Liver (tissue), 9 donors: Measurements from ENCODE around the gene AMPD3. TPM values are rescaled to one million over a fixed set of nuclear protein-coding genes. Genes with fewer than 3 reads are reported as not detected.

Experiments used
- DNase-seq: peaks from one replicate; pipeline ENCODE4 v3.0.0-alpha.2; 2017; ENCODE audit warnings: low spot score
- H3K27ac ChIP-seq, 2 donors: one replicate each; pipeline ENCODE4 v1.7.0; 2013; ENCODE audit warnings: inconsistent platforms in 2 of 2, low read length in 2 of 2, control low read depth in 1 of 2, low read depth in 1 of 2, mild to moderate bottlenecking in 1 of 2
- H3K27me3 ChIP-seq, 4 donors: one replicate each; pipeline versions ENCODE4 v1.6.1 to v1.7.0; 2013; ENCODE audit warnings: low read length in 3 of 4, inconsistent platforms in 1 of 4, mild to moderate bottlenecking in 1 of 4, moderate library complexity in 1 of 4; ENCODE audit not compliant: control insufficient read depth in 4 of 4, insufficient read depth in 4 of 4
- H3K36me3 ChIP-seq, 4 donors: one replicate each; pipeline versions ENCODE4 v1.6.1 to v1.7.0; 2013; ENCODE audit warnings: low read length in 3 of 4, mild to moderate bottlenecking in 3 of 4, low read depth in 1 of 4, moderate library complexity in 1 of 4; ENCODE audit not compliant: control insufficient read depth in 4 of 4, insufficient read depth in 3 of 4
- H3K4me1 ChIP-seq, 4 donors: one replicate each; pipeline versions ENCODE4 v1.6.1 to v1.7.0; 2013; ENCODE audit warnings: low read length in 3 of 4, mild to moderate bottlenecking in 3 of 4, moderate library complexity in 1 of 4; ENCODE audit not compliant: control insufficient read depth in 4 of 4, insufficient read depth in 4 of 4
- H3K4me3 ChIP-seq, 3 donors: one replicate each; pipeline versions ENCODE4 v1.6.1 to v1.7.0; 2013; ENCODE audit warnings: low read length in 3 of 3, control low read depth in 1 of 3, low read depth in 1 of 3, mild to moderate bottlenecking in 1 of 3
- H3K9ac ChIP-seq, 2 donors: one replicate each; pipeline ENCODE4 v1.7.0; 2013; ENCODE audit warnings: low read length in 2 of 2, mild to moderate bottlenecking in 2 of 2, moderate library complexity in 2 of 2, control low read depth in 1 of 2, low read depth in 1 of 2
- H3K9me3 ChIP-seq, 4 donors: one replicate each; pipeline versions ENCODE4 v1.6.1 to v1.7.0; 2013; ENCODE audit warnings: low read length in 3 of 4; ENCODE audit not compliant: control insufficient read depth in 4 of 4
- FOXA1 ChIP-seq: IDR thresholded peaks from 2 replicates; pipeline ENCODE4 v1.6.1; 2016; ENCODE audit warnings: antibody characterized with exemption
- GABPA ChIP-seq, 2 donors: IDR thresholded peaks in 1 of 2; conservative IDR thresholded peaks in 1 of 2; 2 replicates each; pipeline ENCODE4 v1.6.1; 2016; ENCODE audit warnings: antibody characterized with exemption in 2 of 2, mild to moderate bottlenecking in 1 of 2, moderate library complexity in 1 of 2
- HNF4G ChIP-seq: IDR thresholded peaks from 2 replicates; pipeline ENCODE4 v1.6.1; 2016; ENCODE audit warnings: antibody characterized with exemption
- NR2F2 ChIP-seq: IDR thresholded peaks from 2 replicates; pipeline ENCODE4 v1.6.1; 2016; ENCODE audit warnings: antibody characterized with exemption
- TAF1 ChIP-seq: conservative IDR thresholded peaks from 2 replicates; pipeline ENCODE4 v1.6.1; 2016; ENCODE audit warnings: antibody characterized with exemption, mild to moderate bottlenecking
- WGBS: extraction: QIAGEN DNeasy Blood & Tissue Kit; methylation state at CpG from one replicate; pipeline ENCODE4 v1.1.7; 2013; 5-methylcytosine and 5-hydroxymethylcytosine counted together
- polyA plus RNA-seq, 2 donors: library from polyadenylated mRNA; stranded (reverse) in 1 of 2; unstranded in 1 of 2; fragments of 200-250 nt in 1 of 2; fragments of >200 nt in 1 of 2; fragmentation: Nextera tagmentation in 1 of 2; extraction: Ambion mirVana in 1 of 2; gene quantifications; one replicate each; pipeline versions ENCODE4 v1.2.1 to v1.2.3, GENCODE V29; 2013 to 2015
- total RNA-seq, 2 donors: library from RNA; depleted of rRNA; stranded (reverse); fragments of >200 nt; gene quantifications; one replicate each; pipeline ENCODE4 v1.2.3, GENCODE V29; 2014
- TF ChIP-seq, protein P1 (sequence below): IDR thresholded peaks from 2 replicates; pipeline ENCODE4 v1.6.1; 2016; ENCODE audit warnings: antibody characterized with exemption
- TF ChIP-seq, protein P2 (sequence below): fragments of 150-350 bp; IDR thresholded peaks from 2 replicates; pipeline ENCODE4 v1.5.1; 2017; ENCODE audit warnings: improper control_type of control experiment, low read depth, low read length; ENCODE audit not compliant: missing input control
- TF ChIP-seq, protein P3 (sequence below): IDR thresholded peaks from 2 replicates; pipeline ENCODE4 v1.6.1; 2016; ENCODE audit warnings: antibody characterized with exemption
- TF ChIP-seq, protein P4 (sequence below): IDR thresholded peaks from 2 replicates; pipeline ENCODE4 v1.6.1; 2016; ENCODE audit warnings: antibody characterized with exemption, mild to moderate bottlenecking
- donor health status: healthy.
- donor health status: healthy.
- donor health status: healthy.
- donor health status: healthy.
- donor health status: healthy.

AMPD3 gene
- total and polyA plus RNA-seq, 4 donors: 0.40 to 7.4 (median 1.1) TPM

DNA sequence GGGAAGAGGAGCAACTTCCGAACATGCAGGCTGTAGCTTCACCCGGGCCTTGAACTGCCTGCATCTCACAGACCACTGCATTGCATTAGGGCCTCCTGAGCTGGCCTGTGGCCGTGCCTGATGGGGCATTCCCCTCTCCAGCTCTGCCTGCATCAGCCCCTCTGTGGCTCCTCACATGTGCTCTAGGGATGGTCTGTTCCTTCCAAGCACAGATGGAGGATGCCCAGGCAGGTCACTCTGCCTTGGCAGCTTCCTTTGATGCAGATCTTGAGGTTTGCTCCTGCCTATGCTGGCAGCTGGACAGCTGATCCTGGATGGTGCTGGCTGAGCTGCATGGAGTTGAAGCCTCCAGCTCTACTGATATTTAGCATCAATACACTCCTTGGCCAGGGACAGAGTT is 28.5 kb downstream of the AMPD3 start:
- H3K27ac ChIP-seq: no peak overlapping the region
- WGBS: 80% methylated on average over 3 of the region's 3 CpGs
- no peak overlapping the region for H3K9ac ChIP-seq
- no peak overlapping the region for H3K4me3 ChIP-seq
- peaks cover 0 to 7% (median under 1%) of the 10 kb centered on the region in 4 donors for H3K36me3 ChIP-seq
- no peaks in the 10 kb centered on the region for H3K27me3 ChIP-seq
- no peaks in the 10 kb centered on the region for H3K4me1 ChIP-seq
- DNase-seq: no peak
- H3K9me3 ChIP-seq: no peaks in the 10 kb centered on the region
- TF ChIP-seq HNF4G (no peak), NR2F2 (no peak), FOXA1 (no peak), TAF1 (no peak)
- TF ChIP-seq, protein P1, sequence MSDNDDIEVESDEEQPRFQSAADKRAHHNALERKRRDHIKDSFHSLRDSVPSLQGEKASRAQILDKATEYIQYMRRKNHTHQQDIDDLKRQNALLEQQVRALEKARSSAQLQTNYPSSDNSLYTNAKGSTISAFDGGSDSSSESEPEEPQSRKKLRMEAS: no peak
- TF ChIP-seq, protein P2, sequence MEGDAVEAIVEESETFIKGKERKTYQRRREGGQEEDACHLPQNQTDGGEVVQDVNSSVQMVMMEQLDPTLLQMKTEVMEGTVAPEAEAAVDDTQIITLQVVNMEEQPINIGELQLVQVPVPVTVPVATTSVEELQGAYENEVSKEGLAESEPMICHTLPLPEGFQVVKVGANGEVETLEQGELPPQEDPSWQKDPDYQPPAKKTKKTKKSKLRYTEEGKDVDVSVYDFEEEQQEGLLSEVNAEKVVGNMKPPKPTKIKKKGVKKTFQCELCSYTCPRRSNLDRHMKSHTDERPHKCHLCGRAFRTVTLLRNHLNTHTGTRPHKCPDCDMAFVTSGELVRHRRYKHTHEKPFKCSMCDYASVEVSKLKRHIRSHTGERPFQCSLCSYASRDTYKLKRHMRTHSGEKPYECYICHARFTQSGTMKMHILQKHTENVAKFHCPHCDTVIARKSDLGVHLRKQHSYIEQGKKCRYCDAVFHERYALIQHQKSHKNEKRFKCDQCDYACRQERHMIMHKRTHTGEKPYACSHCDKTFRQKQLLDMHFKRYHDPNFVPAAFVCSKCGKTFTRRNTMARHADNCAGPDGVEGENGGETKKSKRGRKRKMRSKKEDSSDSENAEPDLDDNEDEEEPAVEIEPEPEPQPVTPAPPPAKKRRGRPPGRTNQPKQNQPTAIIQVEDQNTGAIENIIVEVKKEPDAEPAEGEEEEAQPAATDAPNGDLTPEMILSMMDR: no peak

DNA sequence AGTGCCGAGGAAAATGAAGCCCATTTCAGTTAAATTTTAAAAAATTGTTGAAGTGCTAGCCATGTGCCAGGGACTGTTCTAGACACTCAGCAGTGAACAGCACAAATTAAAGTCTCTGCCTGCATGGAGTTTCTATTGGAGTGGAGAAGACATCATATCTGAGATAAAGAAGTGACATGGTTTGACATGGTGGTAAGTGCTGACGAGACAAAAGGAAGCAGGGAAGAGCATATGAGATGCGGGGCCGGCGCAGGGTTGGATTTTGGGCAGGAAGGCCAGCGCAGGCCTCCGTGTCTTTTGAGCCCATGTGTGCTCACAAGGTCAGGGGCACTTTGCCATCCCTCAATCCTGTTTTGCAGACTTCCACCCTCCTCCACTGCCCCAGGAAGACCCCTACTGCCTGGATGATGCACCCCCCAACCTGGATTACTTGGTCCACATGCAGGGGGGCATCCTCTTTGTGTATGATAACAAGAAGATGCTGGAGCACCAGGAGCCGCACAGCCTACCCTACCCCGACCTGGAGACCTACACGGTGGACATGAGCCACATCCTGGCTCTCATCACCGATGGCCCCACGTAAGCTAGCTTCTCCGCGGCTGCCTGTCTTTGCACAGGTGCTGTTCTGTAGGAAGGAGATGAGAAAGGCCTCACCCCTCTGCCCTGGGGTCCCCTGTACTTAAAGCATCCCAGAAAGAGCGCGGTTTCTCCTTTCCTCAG is 29.6 kb downstream of the AMPD3 start:
- Histone ChIP-seq H3K27ac (no peak overlapping the region), H3K27me3 (no peaks in the 10 kb centered on the region), H3K36me3 (peaks cover 0 to 7% (median under 1%) of the 10 kb centered on the region in 4 donors), H3K9ac (no peak overlapping the region), H3K4me1 (no peaks in the 10 kb centered on the region), H3K9me3 (no peaks in the 10 kb centered on the region), H3K4me3 (no peak overlapping the region)
- 91% methylated on average over 16 of the region's 16 CpGs for WGBS
- DNase-seq: no peak
- TF ChIP-seq, protein P3, sequence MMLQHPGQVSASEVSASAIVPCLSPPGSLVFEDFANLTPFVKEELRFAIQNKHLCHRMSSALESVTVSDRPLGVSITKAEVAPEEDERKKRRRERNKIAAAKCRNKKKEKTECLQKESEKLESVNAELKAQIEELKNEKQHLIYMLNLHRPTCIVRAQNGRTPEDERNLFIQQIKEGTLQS: no peak
- TF ChIP-seq FOXA1 (no peak), GABPA (IDR thresholded peaks at IDR 0.05 in 1 of 2, conservative IDR thresholded peaks at IDR 0.05 in 1 of 2) (no peak)
- TF ChIP-seq, protein P2: no peak
- TF ChIP-seq, protein P1: no peak
- TF ChIP-seq, protein P4, sequence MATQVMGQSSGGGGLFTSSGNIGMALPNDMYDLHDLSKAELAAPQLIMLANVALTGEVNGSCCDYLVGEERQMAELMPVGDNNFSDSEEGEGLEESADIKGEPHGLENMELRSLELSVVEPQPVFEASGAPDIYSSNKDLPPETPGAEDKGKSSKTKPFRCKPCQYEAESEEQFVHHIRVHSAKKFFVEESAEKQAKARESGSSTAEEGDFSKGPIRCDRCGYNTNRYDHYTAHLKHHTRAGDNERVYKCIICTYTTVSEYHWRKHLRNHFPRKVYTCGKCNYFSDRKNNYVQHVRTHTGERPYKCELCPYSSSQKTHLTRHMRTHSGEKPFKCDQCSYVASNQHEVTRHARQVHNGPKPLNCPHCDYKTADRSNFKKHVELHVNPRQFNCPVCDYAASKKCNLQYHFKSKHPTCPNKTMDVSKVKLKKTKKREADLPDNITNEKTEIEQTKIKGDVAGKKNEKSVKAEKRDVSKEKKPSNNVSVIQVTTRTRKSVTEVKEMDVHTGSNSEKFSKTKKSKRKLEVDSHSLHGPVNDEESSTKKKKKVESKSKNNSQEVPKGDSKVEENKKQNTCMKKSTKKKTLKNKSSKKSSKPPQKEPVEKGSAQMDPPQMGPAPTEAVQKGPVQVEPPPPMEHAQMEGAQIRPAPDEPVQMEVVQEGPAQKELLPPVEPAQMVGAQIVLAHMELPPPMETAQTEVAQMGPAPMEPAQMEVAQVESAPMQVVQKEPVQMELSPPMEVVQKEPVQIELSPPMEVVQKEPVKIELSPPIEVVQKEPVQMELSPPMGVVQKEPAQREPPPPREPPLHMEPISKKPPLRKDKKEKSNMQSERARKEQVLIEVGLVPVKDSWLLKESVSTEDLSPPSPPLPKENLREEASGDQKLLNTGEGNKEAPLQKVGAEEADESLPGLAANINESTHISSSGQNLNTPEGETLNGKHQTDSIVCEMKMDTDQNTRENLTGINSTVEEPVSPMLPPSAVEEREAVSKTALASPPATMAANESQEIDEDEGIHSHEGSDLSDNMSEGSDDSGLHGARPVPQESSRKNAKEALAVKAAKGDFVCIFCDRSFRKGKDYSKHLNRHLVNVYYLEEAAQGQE: no peak
